Peyer's patch (tissue), 4 donors: ENCODE data around the gene CPAMD8. TPM values are rescaled to one million over a fixed set of nuclear protein-coding genes. Genes with fewer than 3 reads are reported as not detected.
"Not testable (repeated sequence)": the region's sequence is repeated elsewhere in the genome, so short reads cannot be mapped to it uniquely, and the experiment has no call there.

Experiments
- DNase-seq, 3 donors: peaks; one replicate each; pipeline ENCODE4 v3.0.0-alpha.2; 2017 to 2019
- H3K27ac ChIP-seq, 4 donors: fragments of 200-600 bp; sonication (generic); one replicate each; pipeline ENCODE4 v1.5.1; 2016 to 2019
- H3K27me3 ChIP-seq, 2 donors: fragments of 200-600 bp; sonication (generic); one replicate each; pipeline ENCODE4 v1.5.1; 2019
- H3K36me3 ChIP-seq, 3 donors: fragments of 200-600 bp; sonication (generic); one replicate each; pipeline ENCODE4 v1.5.1; 2016 to 2019
- H3K4me1 ChIP-seq, 4 donors: fragments of 200-600 bp; sonication (generic); one replicate each; pipeline ENCODE4 v1.5.1; 2016 to 2019
- H3K4me3 ChIP-seq, 4 donors: fragments of 200-600 bp; sonication (generic); 1 replicate in 3 of 4; 2 replicates in 1 of 4; pipeline ENCODE4 v1.5.1; 2016 to 2019; ENCODE audit warnings: mild to moderate bottlenecking in 1 of 4
- H3K9me3 ChIP-seq, 4 donors: fragments of 200-600 bp; sonication (generic); one replicate each; pipeline ENCODE4 v1.5.1; 2016 to 2019; ENCODE audit warnings: mild to moderate bottlenecking in 1 of 4
- CTCF ChIP-seq, 6 experiments: fragments of 450-650 bp in 4 of 6; fragments of 200-600 bp in 2 of 6; sonication (generic) in 1 of 6; IDR thresholded peaks; one replicate each; pipeline ENCODE4 v1.5.1; 2017 to 2019; ENCODE audit warnings: antibody characterized with exemption in 6 of 6, mild to moderate bottlenecking in 3 of 6, moderate library complexity in 1 of 6
- POLR2A ChIP-seq, 2 donors: fragments of 450-650 bp; IDR thresholded peaks; one replicate each; pipeline ENCODE4 v1.5.1; 2017; ENCODE audit warnings: antibody characterized with exemption in 2 of 2, mild to moderate bottlenecking in 2 of 2, moderate library complexity in 2 of 2
- total RNA-seq, 4 donors: library from RNA; depleted of rRNA; stranded (reverse); fragments of >200 nt; gene quantifications; one replicate each; pipeline ENCODE4 v1.1.0, GENCODE V29; 2016

Gene CPAMD8
- total RNA-seq, 4 donors from 2014 or later: 2.6 to 10.7 (median 5.2) TPM

- Histone ChIP-seq H3K27ac (no peak overlapping the region), H3K4me3 (no peak overlapping the region), H3K4me1 (no peaks in the 10 kb centered on the region), H3K9me3 (no peaks in the 10 kb centered on the region), H3K36me3 (no peaks in the 10 kb centered on the region), H3K27me3 (no peaks in the 10 kb centered on the region)
- TF ChIP-seq POLR2A (IDR thresholded peaks at IDR 0.05) (no peak), CTCF (IDR thresholded peaks at IDR 0.05) (no peak)
- DNase-seq: peak in 1 of 3 donors; percentile 18
Measured at GRCh38 chr19:16978156-16978555, 48.5 kb downstream of the CPAMD8 start.

- no peaks in the 10 kb centered on the region for H3K36me3 ChIP-seq
- H3K9me3 ChIP-seq: no peaks in the 10 kb centered on the region
- TF ChIP-seq CTCF (IDR thresholded peaks at IDR 0.05) (no peak), POLR2A (IDR thresholded peaks at IDR 0.05) (no peak)
- no peaks in the 10 kb centered on the region for H3K27me3 ChIP-seq
- peak in 1 of 3 donors; percentile 40 for DNase-seq
- no peak overlapping the region for H3K27ac ChIP-seq
- H3K4me3 ChIP-seq: no peak overlapping the region
- H3K4me1 ChIP-seq: no peaks in the 10 kb centered on the region
Measured at GRCh38 chr19:16977306-16977705, 49.3 kb downstream of the CPAMD8 start.

- Histone ChIP-seq H3K4me3 (no peak overlapping the region), H3K27me3 (no peaks in the 10 kb centered on the region), H3K36me3 (no peaks in the 10 kb centered on the region), H3K27ac (no peak overlapping the region), H3K9me3 (no peaks in the 10 kb centered on the region), H3K4me1 (no peaks in the 10 kb centered on the region)
- TF ChIP-seq POLR2A (IDR thresholded peaks at IDR 0.05) (no peak), CTCF (IDR thresholded peaks at IDR 0.05) (no peak)
- DNase-seq: peak in 1 of 3 donors; percentile 33
Measured at GRCh38 chr19:16976446-16976845, 50.2 kb downstream of the CPAMD8 start.

- Histone ChIP-seq H3K27me3 (no peaks in the 10 kb centered on the region), H3K27ac (no peak overlapping the region), H3K4me3 (no peak overlapping the region), H3K9me3 (peaks cover 0 to 10% (median 4%) of the 10 kb centered on the region in 4 donors), H3K36me3 (no peaks in the 10 kb centered on the region), H3K4me1 (no peaks in the 10 kb centered on the region)
- peak in 1 of 3 donors; percentile 5 for DNase-seq
- no peak for TF ChIP-seq CTCF (IDR thresholded peaks at IDR 0.05)
- no peak for TF ChIP-seq POLR2A (IDR thresholded peaks at IDR 0.05)
Measured at GRCh38 chr19:16970821-16971220, 55.8 kb downstream of the CPAMD8 start.

- no peak overlapping the region for H3K4me3 ChIP-seq
- no peak overlapping the region for H3K27ac ChIP-seq
- H3K36me3 ChIP-seq: no peaks in the 10 kb centered on the region
- H3K4me1 ChIP-seq: no peaks in the 10 kb centered on the region
- TF ChIP-seq POLR2A (IDR thresholded peaks at IDR 0.05): no peak
- no peak for TF ChIP-seq CTCF (IDR thresholded peaks at IDR 0.05)
- DNase-seq: peak in 1 of 3 donors; percentile 26
- no peaks in the 10 kb centered on the region for H3K27me3 ChIP-seq
- H3K9me3 ChIP-seq: peaks cover 0 to 10% (median 4%) of the 10 kb centered on the region in 4 donors
Measured at GRCh38 chr19:16969135-16969534, 57.5 kb downstream of the CPAMD8 start.

- not testable (repeated sequence) for H3K27ac ChIP-seq, H3K4me3 ChIP-seq, H3K4me1 ChIP-seq, H3K9me3 ChIP-seq, H3K36me3 ChIP-seq, H3K27me3 ChIP-seq
- DNase-seq: peak in 1 of 3 donors; percentile 38
Measured at GRCh38 chr19:16960996-16961822, 65.4 kb downstream of the CPAMD8 start.

- H3K27me3 ChIP-seq, H3K27ac ChIP-seq, H3K4me3 ChIP-seq, H3K9me3 ChIP-seq, H3K4me1 ChIP-seq, DNase-seq, H3K36me3 ChIP-seq: not testable (repeated sequence)
Measured at GRCh38 chr19:16958277-16958676, 68.3 kb downstream of the CPAMD8 start.
